ENCODE measurements around the gene WFS1.

The WFS1 gene

DNA sequence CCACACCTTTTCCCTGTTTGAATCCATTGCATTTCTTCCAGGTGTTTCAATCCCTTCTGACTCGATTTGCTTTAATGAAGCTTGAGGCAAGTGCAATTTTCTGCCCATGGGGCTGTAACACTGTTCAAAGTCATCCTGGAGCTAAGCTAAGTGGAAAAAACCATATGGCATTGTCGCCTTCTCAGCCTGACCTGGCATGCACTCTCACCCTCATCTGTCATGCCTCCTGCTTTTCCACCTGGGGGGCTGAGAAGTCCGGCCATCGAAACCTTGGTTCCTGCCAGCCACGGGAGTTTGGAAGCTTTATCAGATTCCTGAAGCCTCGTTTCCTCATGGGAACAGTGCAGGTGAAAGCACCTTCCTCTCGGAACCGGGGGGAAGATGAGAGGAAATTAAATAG lies 38.2 kb downstream of the WFS1 start:
- DNase-seq (ENCODE audit: low spot score), result no peak
- no peak overlapping the region for H3K27ac ChIP-seq
- TF ChIP-seq, protein P1, sequence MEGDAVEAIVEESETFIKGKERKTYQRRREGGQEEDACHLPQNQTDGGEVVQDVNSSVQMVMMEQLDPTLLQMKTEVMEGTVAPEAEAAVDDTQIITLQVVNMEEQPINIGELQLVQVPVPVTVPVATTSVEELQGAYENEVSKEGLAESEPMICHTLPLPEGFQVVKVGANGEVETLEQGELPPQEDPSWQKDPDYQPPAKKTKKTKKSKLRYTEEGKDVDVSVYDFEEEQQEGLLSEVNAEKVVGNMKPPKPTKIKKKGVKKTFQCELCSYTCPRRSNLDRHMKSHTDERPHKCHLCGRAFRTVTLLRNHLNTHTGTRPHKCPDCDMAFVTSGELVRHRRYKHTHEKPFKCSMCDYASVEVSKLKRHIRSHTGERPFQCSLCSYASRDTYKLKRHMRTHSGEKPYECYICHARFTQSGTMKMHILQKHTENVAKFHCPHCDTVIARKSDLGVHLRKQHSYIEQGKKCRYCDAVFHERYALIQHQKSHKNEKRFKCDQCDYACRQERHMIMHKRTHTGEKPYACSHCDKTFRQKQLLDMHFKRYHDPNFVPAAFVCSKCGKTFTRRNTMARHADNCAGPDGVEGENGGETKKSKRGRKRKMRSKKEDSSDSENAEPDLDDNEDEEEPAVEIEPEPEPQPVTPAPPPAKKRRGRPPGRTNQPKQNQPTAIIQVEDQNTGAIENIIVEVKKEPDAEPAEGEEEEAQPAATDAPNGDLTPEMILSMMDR (conservative IDR thresholded peaks at IDR 0.05; ENCODE audit: low read depth), result no peak
- ChIA-PET CTCF (no interaction called here), POLR2A (ENCODE audit: low non-redundant PET) (no interaction called here)

DNA sequence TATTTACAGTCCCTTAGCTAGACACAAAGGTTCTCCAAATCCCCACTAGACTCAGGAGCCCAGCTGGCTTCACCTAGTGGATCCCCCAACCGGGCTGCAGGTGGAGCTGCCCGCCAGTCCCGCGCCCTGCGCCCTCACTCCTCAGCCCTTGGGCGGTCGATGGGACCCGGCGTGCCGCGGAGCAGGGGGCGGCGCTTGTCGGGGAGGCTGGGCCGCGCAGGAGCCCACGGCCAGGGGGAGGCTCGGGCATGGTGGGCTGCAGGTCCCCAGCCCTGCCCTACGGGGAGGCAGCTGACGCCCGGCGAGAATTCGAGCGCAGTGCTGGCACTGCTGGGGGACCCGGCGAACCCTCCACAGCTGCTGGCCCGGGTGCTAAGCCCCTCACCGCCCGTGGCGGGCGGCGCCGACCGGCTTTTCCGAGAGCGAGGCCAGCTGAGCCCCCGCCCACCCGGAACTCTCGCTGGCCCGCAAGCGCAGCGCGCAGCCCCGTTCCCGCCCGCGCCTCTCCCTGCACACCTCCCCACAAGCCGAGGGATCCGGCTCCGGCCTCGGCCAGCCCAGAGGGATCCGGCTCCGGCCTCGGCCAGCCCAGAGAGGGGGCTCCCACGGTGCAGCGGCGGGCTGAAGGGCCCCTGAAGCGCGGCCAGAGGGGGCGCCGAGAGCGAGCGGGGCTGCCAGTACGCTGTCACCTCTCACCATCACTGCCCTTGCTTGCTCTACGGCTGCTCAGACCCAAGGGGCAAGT lies 39.4 kb downstream of the WFS1 start:
- CTCF ChIA-PET, result no interaction called here
- DNase-seq (ENCODE audit: low spot score), result no peak
- H3K27ac ChIP-seq, result no peak overlapping the region
- POLR2A ChIA-PET (ENCODE audit: low non-redundant PET), result no interaction called here
- TF ChIP-seq, protein P1 (conservative IDR thresholded peaks at IDR 0.05; ENCODE audit: low read depth), result no peak

DNA sequence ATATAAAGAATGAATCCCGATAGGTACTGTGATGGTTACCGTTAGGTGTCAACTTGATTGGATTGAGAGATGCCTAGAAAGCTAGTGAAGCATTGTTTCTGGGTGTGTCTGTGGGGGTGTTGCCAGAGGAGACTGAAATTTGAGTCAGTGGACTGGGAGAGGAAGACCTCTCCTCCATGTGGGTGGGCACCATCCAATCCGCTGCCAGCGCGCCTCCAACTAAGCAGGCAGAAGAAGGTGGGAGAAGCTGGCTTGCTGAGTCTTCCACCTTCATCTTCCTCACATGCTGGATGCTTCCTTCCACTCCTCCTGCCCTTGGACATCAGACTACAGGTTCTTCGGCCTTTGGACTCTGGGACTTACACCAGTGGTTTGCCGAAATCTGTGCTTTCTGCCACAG lies 40.1 kb downstream of the WFS1 start:
- ChIA-PET CTCF (no interaction called here), POLR2A (ENCODE audit: low non-redundant PET) (no interaction called here)
- no peak overlapping the region for H3K27ac ChIP-seq
- TF ChIP-seq, protein P1 (conservative IDR thresholded peaks at IDR 0.05; ENCODE audit: low read depth), result no peak
- DNase-seq (ENCODE audit: low spot score), result no peak

DNA sequence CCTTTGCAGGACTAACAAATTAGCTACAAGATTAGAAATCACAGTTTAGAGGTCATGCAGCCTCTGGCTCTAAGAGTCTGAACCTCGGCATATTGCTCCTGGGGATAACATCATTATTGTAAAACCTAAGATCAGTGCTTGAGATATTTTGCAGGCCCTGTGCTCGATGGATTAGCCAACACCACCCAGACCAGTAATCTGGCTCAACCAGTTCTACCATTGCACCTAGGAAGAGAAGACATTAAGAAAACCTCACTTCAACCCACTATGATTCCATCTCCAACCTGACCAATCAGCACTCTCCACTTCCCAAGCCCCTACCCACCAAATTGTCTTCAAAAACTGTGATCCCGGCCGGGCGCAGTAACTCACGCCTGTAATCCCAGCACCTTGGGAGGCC lies 43.6 kb downstream of the WFS1 start:
- no peak for DNase-seq (ENCODE audit: low spot score)
- no peak overlapping the region for H3K27ac ChIP-seq
- TF ChIP-seq, protein P1 (conservative IDR thresholded peaks at IDR 0.05; ENCODE audit: low read depth), result no peak
- ChIA-PET CTCF (interaction anchor here (0.6 kb wide), 1 partner anchor 249 kb away, joined by 3 read pairs; no protein-coding TSS in a partner anchor), POLR2A (ENCODE audit: low non-redundant PET) (no interaction called here)

DNA sequence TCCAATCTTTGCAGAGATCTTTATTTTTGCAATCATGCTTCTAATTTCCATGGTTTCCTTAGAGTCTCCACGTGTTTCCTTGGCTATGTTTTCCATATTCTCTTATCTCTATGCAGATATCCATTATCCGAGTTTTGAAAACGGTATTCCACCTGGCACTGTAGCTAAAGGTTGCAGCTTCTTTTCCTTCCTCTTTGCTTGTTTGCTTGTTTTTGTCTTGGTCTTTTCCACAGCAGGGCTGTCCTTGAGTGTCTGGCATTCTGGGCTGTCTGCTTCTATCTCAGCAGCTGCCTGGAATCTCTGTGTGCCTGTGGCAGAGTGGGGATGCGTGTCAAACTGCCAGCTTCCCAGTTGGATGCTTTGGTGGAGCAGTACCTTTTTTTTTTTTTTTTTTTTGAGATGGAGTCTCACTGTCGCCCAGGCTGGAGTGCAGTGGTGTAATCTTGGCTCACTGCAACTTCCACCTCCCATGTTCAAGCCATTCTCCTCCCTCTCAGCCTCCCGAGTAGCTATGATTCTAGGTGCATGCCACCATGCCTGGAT lies 46.9 kb downstream of the WFS1 start:
- H3K27ac ChIP-seq, result no peak overlapping the region
- TF ChIP-seq, protein P1 (conservative IDR thresholded peaks at IDR 0.05; ENCODE audit: low read depth), result no peak
- DNase-seq (ENCODE audit: low spot score), result no peak
- ChIA-PET POLR2A (ENCODE audit: low non-redundant PET) (no interaction called here), CTCF (interaction anchor here (0.5 to 1.2 kb wide), 3 partner anchors 14 to 52 kb away, joined by 3 to 10 read pairs (median 3); no protein-coding TSS in a partner anchor)

DNA sequence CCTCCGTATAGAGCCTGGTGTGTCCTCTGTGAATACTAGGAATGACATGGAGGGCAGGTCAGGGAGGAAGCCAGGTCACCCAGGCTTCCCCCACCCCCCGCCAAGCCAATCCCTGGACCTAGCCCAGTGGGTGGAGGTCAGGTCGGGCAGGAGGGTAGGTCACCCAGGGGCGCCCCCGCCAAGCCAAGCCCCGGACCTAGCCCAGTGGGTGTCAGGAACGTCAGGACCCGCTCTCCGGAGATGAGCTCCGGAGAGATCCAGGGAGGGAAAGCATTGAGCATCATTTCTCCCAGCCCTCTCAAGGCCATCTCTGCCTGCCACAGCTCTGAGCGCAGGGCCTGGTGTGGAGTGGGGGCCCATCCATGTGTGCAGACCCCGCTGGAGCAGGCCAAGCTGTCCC lies 48.6 kb downstream of the WFS1 start:
- CTCF ChIA-PET, result no interaction called here
- no peak overlapping the region for H3K27ac ChIP-seq
- DNase-seq (ENCODE audit: low spot score), result no peak
- TF ChIP-seq, protein P1 (conservative IDR thresholded peaks at IDR 0.05; ENCODE audit: low read depth), result no peak
- POLR2A ChIA-PET (ENCODE audit: low non-redundant PET), result no interaction called here
